Calu3 (cell line): Measurements from ENCODE around the gene LRRC1. TPM values are rescaled to one million over a fixed set of nuclear protein-coding genes. Genes with fewer than 3 reads are reported as not detected.
A peak's percentile ranks its signal among the peaks of the same experiment; 100 is the strongest.

ENCODE experiments used
- BruUV-seq: library from RNA; stranded (reverse); fragments of 400-500 nt; replicated peaks from 2 replicates; lab custom pipeline; 2021; lab: Mats Ljungman, UMichigan
- CTCF ChIA-PET: fragments of 300-600 bp; sonication (Branson Sonifier 250); formaldehyde crosslinking; loops from one replicate; lab custom pipeline; 2022; ENCODE audit warnings: antibody characterized with exemption; lab: Charles Lee
- DNase-seq: peaks from one replicate; pipeline ENCODE4 v3.0.0; 2022
- H3K27ac Mint-ChIP-seq: one replicate; pipeline ENCODE4 v1.8.0; 2022; ENCODE audit warnings: mixed read lengths; ENCODE audit not compliant: unreplicated experiment
- H3K27me3 Mint-ChIP-seq: one replicate; pipeline ENCODE4 v1.8.0; 2022; ENCODE audit warnings: mixed read lengths; ENCODE audit not compliant: unreplicated experiment
- H3K36me3 Mint-ChIP-seq: one replicate; pipeline ENCODE4 v1.8.0; 2022; ENCODE audit warnings: mild to moderate bottlenecking, moderate library complexity, mixed read lengths; ENCODE audit not compliant: insufficient read depth, unreplicated experiment
- H3K4me1 Mint-ChIP-seq: one replicate; pipeline ENCODE4 v1.8.0; 2022; ENCODE audit warnings: mild to moderate bottlenecking, low read depth, mixed read lengths; ENCODE audit not compliant: unreplicated experiment
- H3K4me3 Mint-ChIP-seq: one replicate; pipeline ENCODE4 v1.8.0; 2022; ENCODE audit warnings: mild to moderate bottlenecking, low read depth, moderate library complexity, mixed read lengths; ENCODE audit not compliant: unreplicated experiment
- H3K9me3 Mint-ChIP-seq: one replicate; pipeline ENCODE4 v1.8.0; 2022; ENCODE audit warnings: low read depth, mixed read lengths; ENCODE audit not compliant: unreplicated experiment
- CTCF ChIP-seq: fragments of 200-600 bp; IDR thresholded peaks from one replicate; pipeline ENCODE4 v1.8.0; 2022; ENCODE audit warnings: antibody characterized with exemption; ENCODE audit not compliant: unreplicated experiment
- intact Hi-C: fragments of 100-400 bp; cut with micrococcal nuclease; formaldehyde crosslinking; loops from one replicate; pipeline ENCODE4 v1.10.0; 2022; ENCODE audit not compliant: unreplicated experiment
- total RNA-seq: library from RNA; stranded (reverse); gene quantifications from 2 replicates; pipeline ENCODE4 v1.2.3, GENCODE V29; 2022

LRRC1 gene
- total RNA-seq, 1 experiment from 2014 or later: 26.6 TPM

- CTCF ChIA-PET: interaction anchor here (0.8 to 4.8 kb wide), 5 partner anchors 19 to 164 kb away, joined by 3 to 73 read pairs (median 6); no protein-coding TSS in a partner anchor
- DNase-seq: no peak
- Mint-ChIP-seq H3K4me3 (peak overlapping the region; percentile 95), H3K27ac (no peak overlapping the region), H3K27me3 (no peaks in the 10 kb centered on the region), H3K9me3 (peaks cover 4% of the 10 kb centered on the region), H3K4me1 (peaks cover 32% of the 10 kb centered on the region), H3K36me3 (peaks cover 45% of the 10 kb centered on the region)
- BruUV-seq: no TSS peak
- TF ChIP-seq CTCF: no peak
- intact Hi-C loops: loop anchor here (2.0 to 10.0 kb wide), 2 partner anchors 57 to 133 kb away; no protein-coding TSS in a partner anchor
These were observed 2.8 kb upstream of the LRRC1 start for GRCh38 chr6:53792016-53792415.

GRCh38 chr6:53792973-53793317, 1.9 kb upstream of the LRRC1 start:
- no peaks in the 10 kb centered on the region for H3K27me3 Mint-ChIP-seq
- peaks cover 41% of the 10 kb centered on the region for H3K4me1 Mint-ChIP-seq
- H3K27ac Mint-ChIP-seq: peak overlapping the region; percentile 91
- intact Hi-C loops: loop anchor here (1.0 to 10.0 kb wide), 3 partner anchors 58 to 163 kb away; no protein-coding TSS in a partner anchor
- TSS peak; percentile 49 for BruUV-seq
- peaks cover 4% of the 10 kb centered on the region for H3K9me3 Mint-ChIP-seq
- H3K4me3 Mint-ChIP-seq: peak overlapping the region; percentile 95
- no peak for DNase-seq
- CTCF ChIA-PET: interaction anchor here (0.6 to 4.8 kb wide), 7 partner anchors 58 to 448 kb away, joined by 3 to 73 read pairs (median 5); no protein-coding TSS in a partner anchor
- no peak for TF ChIP-seq CTCF
- H3K36me3 Mint-ChIP-seq: peaks cover 50% of the 10 kb centered on the region

GRCh38 chr6:53793318-53794136, 1.3 kb upstream of the LRRC1 start:
- Mint-ChIP-seq H3K4me1 (peaks cover 46% of the 10 kb centered on the region), H3K27ac (peak overlapping the region; percentile 91), H3K9me3 (peaks cover 4% of the 10 kb centered on the region), H3K36me3 (peaks cover 50% of the 10 kb centered on the region), H3K27me3 (no peaks in the 10 kb centered on the region), H3K4me3 (peak overlapping the region; percentile 95)
- peak; percentile 70 for DNase-seq
- no TSS peak for BruUV-seq
- CTCF ChIA-PET: interaction anchor here (0.6 to 4.8 kb wide), 14 partner anchors 18 to 1505 kb away, joined by 3 to 73 read pairs (median 5); no protein-coding TSS in a partner anchor
- TF ChIP-seq CTCF: no peak
- intact Hi-C loops: loop anchor here (1.0 to 10.0 kb wide), 4 partner anchors 59 to 163 kb away; no protein-coding TSS in a partner anchor

GRCh38 chr6:53794137-53794719, 577 bp upstream of the LRRC1 start:
- DNase-seq: peak; percentile 75
- no TSS peak for BruUV-seq
- Mint-ChIP-seq H3K36me3 (peaks cover 50% of the 10 kb centered on the region), H3K9me3 (no peaks in the 10 kb centered on the region), H3K4me1 (peaks cover 53% of the 10 kb centered on the region), H3K27me3 (no peaks in the 10 kb centered on the region), H3K27ac (peak overlapping the region; percentile 91), H3K4me3 (peak overlapping the region; percentile 95)
- intact Hi-C loops: loop anchor here (2.0 to 10.0 kb wide), 2 partner anchors 61 to 131 kb away; no protein-coding TSS in a partner anchor
- TF ChIP-seq CTCF: no peak
- CTCF ChIA-PET: interaction anchor here (0.6 to 4.8 kb wide), 15 partner anchors 17 to 1504 kb away, joined by 3 to 73 read pairs (median 5); no protein-coding TSS in a partner anchor
